Body of pancreas (tissue), 4 donors: Measurements from ENCODE around the gene PIP5K1B. TPM values are rescaled to one million over a fixed set of nuclear protein-coding genes. Genes with fewer than 3 reads are reported as not detected.
A peak's percentile ranks its signal among the peaks of the same experiment; 100 is the strongest.

ENCODE experiments used
- ATAC-seq: fragments of 150-250 bp; one replicate; pipeline ENCODE4 v1.9.1; 2016
- DNase-seq, 4 donors: peaks; one replicate each; pipeline ENCODE4 v3.0.0-alpha.2; 2019
- H3K27ac ChIP-seq, 4 donors: fragments of 200-600 bp; sonication (generic); 1 replicate in 3 of 4; 2 replicates in 1 of 4; pipeline versions ENCODE4 v1.5.1 to v1.6.1; 2016 to 2019; ENCODE audit warnings: mild to moderate bottlenecking in 1 of 4, mixed read lengths in 1 of 4, moderate library complexity in 1 of 4
- H3K27me3 ChIP-seq, 2 donors: fragments of 200-600 bp; sonication (generic); one replicate each; pipeline ENCODE4 v1.6.0; 2016; ENCODE audit warnings: mild to moderate bottlenecking in 1 of 2
- H3K36me3 ChIP-seq, 2 donors: fragments of 200-600 bp; sonication (generic); replicated peaks in 1 of 2; 2 replicates each; pipeline ENCODE4 v1.5.1; 2016; ENCODE audit warnings: low read depth in 2 of 2; ENCODE audit not compliant: insufficient read depth in 1 of 2
- H3K4me1 ChIP-seq: fragments of 200-600 bp; sonication (generic); one replicate; pipeline ENCODE4 v1.6.0; 2016
- H3K4me3 ChIP-seq, 2 donors: fragments of 200-600 bp; sonication (generic); 1 replicate in 1 of 2; 2 replicates in 1 of 2; pipeline ENCODE4 v1.5.1; 2016 to 2019
- H3K9me3 ChIP-seq, 3 donors: fragments of 200-600 bp; sonication (generic); 1 replicate in 2 of 3; 2 replicates in 1 of 3; pipeline ENCODE4 v1.5.1; 2016
- POLR2A ChIP-seq, 3 donors: fragments of 450-650 bp; IDR thresholded peaks; one replicate each; pipeline ENCODE4 v1.6.1; 2016; ENCODE audit warnings: antibody characterized with exemption in 3 of 3, mild to moderate bottlenecking in 2 of 3
- WGBS, 2 donors: methylation state at CpG; one replicate each; pipeline ENCODE4 v1.1.5; 2017; 5-methylcytosine and 5-hydroxymethylcytosine counted together
- intact Hi-C: fragments of 100-400 bp; cut with DNase I; formaldehyde crosslinking; loops from one replicate; pipeline ENCODE4 v1.15.1; 2023
- total RNA-seq, 2 donors: library from RNA; depleted of rRNA; stranded (reverse); fragments of >200 nt; gene quantifications; one replicate each; pipeline ENCODE4 v1.1.0, GENCODE V29; 2016
- TF ChIP-seq, protein P1 (sequence below), 7 experiments: fragments of 450-650 bp in 4 of 7; fragments of 200-600 bp in 3 of 7; sonication (generic) in 3 of 7; IDR thresholded peaks; one replicate each; pipeline ENCODE4 v1.5.1; 2016 to 2019; ENCODE audit warnings: antibody characterized with exemption in 7 of 7

Gene PIP5K1B
- total RNA-seq, 2 donors from 2014 or later, result 3.6 to 7.8 TPM

DNA sequence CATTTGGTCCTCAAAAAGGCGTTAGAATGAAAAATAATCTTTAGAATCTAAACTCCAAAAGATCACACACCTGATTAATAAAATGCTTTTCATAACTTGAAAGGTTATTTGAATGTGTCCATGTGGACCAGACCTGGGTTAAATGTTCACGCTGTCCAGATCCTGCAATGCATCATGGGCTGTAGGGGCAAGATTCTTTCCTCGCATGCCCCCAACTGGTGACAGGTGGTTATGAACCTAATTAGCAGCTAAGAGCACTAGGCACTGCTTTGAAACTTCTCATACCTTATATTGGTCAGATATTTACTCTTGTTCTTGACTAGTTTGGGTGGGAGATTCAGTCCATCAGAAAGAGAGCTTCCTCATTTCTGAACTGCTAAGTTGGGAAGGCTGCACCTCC is 19.3 kb upstream of the PIP5K1B start:
- H3K9me3 ChIP-seq, result no peaks in the 10 kb centered on the region
- H3K4me3 ChIP-seq, result no peak overlapping the region
- TF ChIP-seq, protein P1, sequence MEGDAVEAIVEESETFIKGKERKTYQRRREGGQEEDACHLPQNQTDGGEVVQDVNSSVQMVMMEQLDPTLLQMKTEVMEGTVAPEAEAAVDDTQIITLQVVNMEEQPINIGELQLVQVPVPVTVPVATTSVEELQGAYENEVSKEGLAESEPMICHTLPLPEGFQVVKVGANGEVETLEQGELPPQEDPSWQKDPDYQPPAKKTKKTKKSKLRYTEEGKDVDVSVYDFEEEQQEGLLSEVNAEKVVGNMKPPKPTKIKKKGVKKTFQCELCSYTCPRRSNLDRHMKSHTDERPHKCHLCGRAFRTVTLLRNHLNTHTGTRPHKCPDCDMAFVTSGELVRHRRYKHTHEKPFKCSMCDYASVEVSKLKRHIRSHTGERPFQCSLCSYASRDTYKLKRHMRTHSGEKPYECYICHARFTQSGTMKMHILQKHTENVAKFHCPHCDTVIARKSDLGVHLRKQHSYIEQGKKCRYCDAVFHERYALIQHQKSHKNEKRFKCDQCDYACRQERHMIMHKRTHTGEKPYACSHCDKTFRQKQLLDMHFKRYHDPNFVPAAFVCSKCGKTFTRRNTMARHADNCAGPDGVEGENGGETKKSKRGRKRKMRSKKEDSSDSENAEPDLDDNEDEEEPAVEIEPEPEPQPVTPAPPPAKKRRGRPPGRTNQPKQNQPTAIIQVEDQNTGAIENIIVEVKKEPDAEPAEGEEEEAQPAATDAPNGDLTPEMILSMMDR (IDR thresholded peaks at IDR 0.05), result peak; percentile 13 to 69 (median 51)
- no peak for TF ChIP-seq POLR2A (IDR thresholded peaks at IDR 0.05)
- 35 to 36% methylated on average over 3 of the region's 3 CpGs for WGBS, 2 donors
- H3K4me1 ChIP-seq, result peaks cover 14% of the 10 kb centered on the region
- H3K27ac ChIP-seq, result no peak overlapping the region
- H3K27me3 ChIP-seq, result no peaks in the 10 kb centered on the region
- intact Hi-C loops, result loop anchor here (10.0 kb wide), 1 partner anchor 71 kb away; no protein-coding TSS in a partner anchor
- no peaks in the 10 kb centered on the region for H3K36me3 ChIP-seq
- DNase-seq (peak; percentile 53 to 74 (median 59)), ATAC-seq (peak; percentile 68)

GRCh38 chr9:68690088-68690487 is 15.0 kb upstream of the PIP5K1B start:
- no peak for TF ChIP-seq POLR2A (IDR thresholded peaks at IDR 0.05)
- TF ChIP-seq, protein P1 (IDR thresholded peaks at IDR 0.05), result no peak
- Histone ChIP-seq H3K4me3 (no peak overlapping the region), H3K9me3 (no peaks in the 10 kb centered on the region), H3K27ac (peak overlapping the region in 3 of 4 donors; percentile 14 to 57 (median 30)), H3K36me3 (no peaks in the 10 kb centered on the region), H3K4me1 (peaks cover 14% of the 10 kb centered on the region), H3K27me3 (no peaks in the 10 kb centered on the region)
- intact Hi-C loops, result no loop called here
- DNase-seq (peak; percentile 66 to 77 (median 72)), ATAC-seq (peak; percentile 97)
- 13 to 19% methylated on average over 6 of the region's 6 CpGs for WGBS, 2 donors

DNA sequence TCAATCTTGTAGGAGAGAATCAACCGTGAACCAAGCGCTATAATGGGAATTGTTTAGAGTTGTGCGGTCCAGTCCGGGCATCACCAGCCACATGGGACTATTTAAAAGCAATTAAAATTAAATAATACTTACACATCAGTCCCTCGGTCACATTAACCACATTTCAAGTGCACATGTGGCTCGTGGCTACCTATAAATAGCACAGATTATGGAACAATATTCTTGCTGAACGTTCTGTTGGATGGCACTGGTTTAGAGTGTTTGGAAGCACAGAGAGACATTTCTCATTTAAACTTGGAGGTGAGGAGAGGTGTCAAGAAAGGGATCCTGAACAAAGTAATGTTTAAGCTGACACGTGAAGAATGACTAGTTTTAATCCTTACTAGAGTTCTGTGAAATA is 12.5 kb upstream of the PIP5K1B start:
- Histone ChIP-seq H3K36me3 (no peaks in the 10 kb centered on the region), H3K4me1 (peaks cover 14% of the 10 kb centered on the region), H3K9me3 (no peaks in the 10 kb centered on the region), H3K27ac (no peak overlapping the region), H3K4me3 (no peak overlapping the region), H3K27me3 (no peaks in the 10 kb centered on the region)
- DNase-seq (no peak), ATAC-seq (no peak)
- 76 to 82% methylated on average over 8 of the region's 8 CpGs for WGBS, 2 donors
- no peak for TF ChIP-seq POLR2A (IDR thresholded peaks at IDR 0.05)
- TF ChIP-seq, protein P1 (IDR thresholded peaks at IDR 0.05), result no peak
- intact Hi-C loops, result no loop called here

- ATAC-seq, result no peak
- 74 to 75% methylated on average over 4 of the region's 4 CpGs for WGBS, 2 donors
- no peaks in the 10 kb centered on the region for H3K36me3 ChIP-seq
- H3K27ac ChIP-seq, result no peak overlapping the region
- H3K4me1 ChIP-seq, result peaks cover 14% of the 10 kb centered on the region
- no peak overlapping the region for H3K4me3 ChIP-seq
- DNase-seq, result no peak
- intact Hi-C loops, result no loop called here
- H3K27me3 ChIP-seq, result no peaks in the 10 kb centered on the region
- H3K9me3 ChIP-seq, result no peaks in the 10 kb centered on the region
- TF ChIP-seq, protein P1 (IDR thresholded peaks at IDR 0.05), result no peak
- TF ChIP-seq POLR2A (IDR thresholded peaks at IDR 0.05), result no peak
Observed at GRCh38 chr9:68694125-68694524, 10.9 kb upstream of the PIP5K1B start.

GRCh38 chr9:68697851-68698250 is 7.2 kb upstream of the PIP5K1B start:
- WGBS, 2 donors, result 71 to 73% methylated on average over 4 of the region's 4 CpGs
- TF ChIP-seq, protein P1 (IDR thresholded peaks at IDR 0.05), result no peak
- TF ChIP-seq POLR2A (IDR thresholded peaks at IDR 0.05), result no peak
- intact Hi-C loops, result no loop called here

More at GRCh38 chr9:68697851-68698250, 7.2 kb upstream of the PIP5K1B start:
- no peaks in the 10 kb centered on the region for H3K9me3 ChIP-seq
- no peak for DNase-seq
- H3K4me3 ChIP-seq, result no peak overlapping the region
- H3K27ac ChIP-seq, result no peak overlapping the region
- H3K27me3 ChIP-seq, result no peaks in the 10 kb centered on the region
- ATAC-seq, result no peak
- H3K36me3 ChIP-seq, result no peaks in the 10 kb centered on the region
- no peaks in the 10 kb centered on the region for H3K4me1 ChIP-seq
